Glomerular visceral epithelial cell (primary cell): Measurements from ENCODE around the gene PHACTR3.

Source experiments
- DNase-seq: peaks from one replicate; pipeline ENCODE4 v3.0.0-alpha.2; 2016; ENCODE audit errors: extremely low spot score

The PHACTR3 gene

DNA sequence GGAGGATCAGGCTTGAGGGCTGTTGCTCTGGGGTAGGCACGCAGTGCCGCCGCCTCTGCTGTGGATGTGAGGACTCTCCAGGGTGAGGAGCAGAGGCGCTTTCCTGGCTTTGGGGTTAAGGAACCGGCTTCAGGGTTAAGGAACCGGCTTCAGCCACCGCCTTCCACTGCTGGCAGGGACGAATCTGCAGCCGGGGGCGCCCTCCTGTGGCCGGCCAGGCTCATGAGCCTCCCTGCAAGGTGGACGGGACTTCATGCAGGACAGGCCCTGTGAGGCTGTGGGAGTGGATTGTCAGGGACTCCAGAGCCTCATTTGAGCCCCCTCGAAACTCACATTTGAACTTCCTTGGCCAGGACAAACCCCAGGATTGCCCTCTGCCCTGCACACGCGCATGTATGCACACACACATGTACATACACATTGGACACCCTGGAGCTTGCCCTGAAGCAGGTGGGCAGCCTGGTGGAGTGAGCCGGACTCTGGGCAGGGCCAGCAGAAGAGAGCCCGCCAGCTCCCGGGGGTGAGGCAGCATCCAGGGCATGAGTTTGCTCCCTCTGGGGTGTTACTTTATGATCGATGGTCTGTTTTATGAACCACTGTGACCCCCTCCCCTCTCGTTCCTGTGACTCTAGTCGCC is 146.9 kb downstream of the PHACTR3 start:
- DNase-seq, result peak; percentile 46

DNA sequence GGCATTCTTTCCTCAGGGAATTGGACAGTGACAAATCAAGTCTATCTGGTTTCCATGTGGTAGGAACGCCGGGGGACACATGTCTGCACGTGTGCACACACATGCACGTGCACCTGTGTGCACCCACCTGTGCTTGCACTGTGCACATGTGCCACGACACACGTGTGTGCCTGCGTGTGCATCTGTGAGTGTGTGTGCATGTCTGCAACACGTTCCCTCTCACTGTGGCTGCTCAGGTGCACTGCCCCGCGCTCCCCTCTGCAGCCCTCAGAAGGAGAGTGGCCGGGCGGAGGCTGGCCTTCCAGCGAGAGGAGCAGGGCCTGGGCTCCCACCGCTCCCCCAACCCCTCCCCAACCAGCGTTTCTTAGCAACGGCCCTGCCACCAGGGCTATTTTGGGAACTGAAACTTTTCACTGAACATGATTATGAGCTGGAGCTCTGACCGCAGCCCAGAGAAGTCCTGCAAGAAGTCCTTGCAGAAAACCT is 147.8 kb downstream of the PHACTR3 start:
- DNase-seq, result no peak

DNA sequence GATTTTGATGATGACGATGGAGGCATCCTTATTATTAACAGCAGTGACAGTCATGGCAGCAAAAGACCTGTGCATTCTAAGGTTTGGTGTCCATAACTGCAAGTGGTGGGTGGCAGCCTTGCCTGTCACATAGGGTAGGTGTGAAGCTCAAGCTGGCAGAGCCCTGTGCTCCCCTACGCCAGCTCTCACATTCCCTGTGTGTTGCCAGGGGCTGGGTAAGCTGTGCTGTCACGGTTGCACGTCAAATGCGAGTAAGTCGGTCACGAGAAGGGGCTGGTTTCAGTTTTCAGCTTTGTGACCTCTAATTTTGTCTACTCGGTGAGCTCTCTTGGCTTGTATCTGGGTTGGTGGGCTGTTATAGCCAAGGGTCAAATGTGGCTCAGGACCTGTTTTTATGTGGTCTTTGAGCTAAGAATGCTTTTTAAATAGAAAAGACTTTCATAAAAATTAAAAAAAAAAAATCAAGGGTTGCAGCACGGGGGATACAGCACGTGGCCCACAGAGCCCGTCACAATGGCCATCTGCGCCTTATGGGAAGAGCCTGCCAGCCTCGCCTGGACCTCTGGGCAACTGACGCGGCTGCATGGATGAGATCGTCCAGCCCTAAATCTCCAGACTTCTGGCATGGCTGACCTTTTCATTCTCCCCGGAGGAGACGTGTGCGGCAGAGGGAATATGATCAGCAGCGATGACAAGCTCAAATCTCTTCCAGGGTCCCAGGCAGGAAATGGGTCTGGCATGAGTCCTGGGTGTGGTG is 148.5 kb downstream of the PHACTR3 start:
- DNase-seq, result no peak

DNA sequence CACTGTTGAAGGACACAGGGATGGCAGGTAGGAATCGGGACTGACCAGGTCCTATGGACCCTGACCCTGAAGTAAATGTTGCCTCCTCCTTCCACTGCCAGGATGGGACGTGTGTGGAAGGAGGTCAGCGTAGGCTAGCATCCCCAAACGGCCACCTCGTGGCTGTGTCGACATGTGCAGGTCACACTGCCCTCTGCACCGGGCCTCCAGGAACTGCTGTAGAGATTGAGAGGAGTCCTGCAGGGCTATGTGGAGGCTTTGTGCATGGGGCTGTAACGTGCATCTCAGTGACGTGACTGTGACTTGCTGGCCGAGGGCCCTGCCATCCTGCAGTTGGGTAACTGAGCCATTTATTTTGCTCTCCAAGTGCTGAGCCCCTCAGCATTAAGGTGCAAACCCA is 149.5 kb downstream of the PHACTR3 start:
- no peak for DNase-seq

DNA sequence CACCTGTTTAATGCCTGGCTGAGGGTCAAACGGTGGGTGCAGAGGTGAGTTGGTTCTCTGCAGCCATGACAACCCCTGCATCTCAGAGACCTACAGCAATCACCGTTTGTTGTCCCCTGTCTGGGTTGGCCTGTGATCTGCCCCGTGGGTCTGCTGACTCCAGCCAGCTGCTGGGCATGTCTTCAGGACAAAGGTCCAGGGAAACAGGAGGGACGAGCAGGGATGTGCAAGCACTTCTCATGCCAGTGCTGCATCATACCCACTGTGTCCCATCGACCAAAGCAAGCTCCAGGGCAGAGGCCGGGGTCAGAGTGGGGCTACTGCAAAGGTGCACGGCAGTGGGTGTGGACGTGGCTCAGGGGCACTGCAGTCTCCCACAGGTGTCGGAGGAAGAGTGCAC is 150.2 kb downstream of the PHACTR3 start:
- no peak for DNase-seq

DNA sequence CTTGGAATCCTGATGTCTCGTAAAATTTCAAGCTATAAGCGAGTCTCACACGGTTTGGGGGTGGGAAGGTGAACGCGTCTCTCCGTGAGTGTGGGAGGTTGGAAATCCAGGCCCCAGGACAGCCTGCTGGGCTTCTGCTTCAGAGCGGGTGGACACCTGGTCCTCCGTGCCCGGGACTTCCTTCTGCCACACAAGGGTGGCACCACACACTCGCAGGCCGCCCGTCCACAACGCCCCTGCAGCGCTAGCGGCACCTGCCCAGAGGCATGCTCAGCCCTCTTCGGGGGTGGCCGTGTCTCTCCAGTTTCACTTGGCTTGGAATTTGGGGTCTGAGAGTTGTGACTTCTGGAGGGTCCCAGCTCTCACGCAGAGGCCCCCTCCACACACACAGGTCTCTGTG is 151.9 kb downstream of the PHACTR3 start:
- DNase-seq, result no peak

DNA sequence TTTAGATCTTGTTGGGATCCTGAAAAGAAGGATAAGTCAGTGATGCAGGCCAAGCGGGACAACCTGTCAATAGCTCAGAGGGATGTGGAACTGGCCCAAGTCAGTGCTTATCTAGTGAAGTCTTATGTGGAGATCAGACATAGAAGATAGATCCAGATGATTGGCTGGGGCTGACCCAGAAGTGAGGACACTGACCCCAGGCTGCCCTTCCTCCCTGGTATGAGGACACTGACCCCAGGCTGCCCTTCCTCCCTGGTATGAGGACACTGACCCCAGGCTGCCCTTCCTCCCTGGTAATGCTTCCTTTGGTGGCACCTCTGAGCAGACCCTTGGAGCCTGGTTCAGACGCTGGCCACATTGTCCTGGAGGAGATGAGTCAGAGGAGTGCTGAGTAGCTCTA is 159.7 kb downstream of the PHACTR3 start:
- DNase-seq, result no peak

DNA sequence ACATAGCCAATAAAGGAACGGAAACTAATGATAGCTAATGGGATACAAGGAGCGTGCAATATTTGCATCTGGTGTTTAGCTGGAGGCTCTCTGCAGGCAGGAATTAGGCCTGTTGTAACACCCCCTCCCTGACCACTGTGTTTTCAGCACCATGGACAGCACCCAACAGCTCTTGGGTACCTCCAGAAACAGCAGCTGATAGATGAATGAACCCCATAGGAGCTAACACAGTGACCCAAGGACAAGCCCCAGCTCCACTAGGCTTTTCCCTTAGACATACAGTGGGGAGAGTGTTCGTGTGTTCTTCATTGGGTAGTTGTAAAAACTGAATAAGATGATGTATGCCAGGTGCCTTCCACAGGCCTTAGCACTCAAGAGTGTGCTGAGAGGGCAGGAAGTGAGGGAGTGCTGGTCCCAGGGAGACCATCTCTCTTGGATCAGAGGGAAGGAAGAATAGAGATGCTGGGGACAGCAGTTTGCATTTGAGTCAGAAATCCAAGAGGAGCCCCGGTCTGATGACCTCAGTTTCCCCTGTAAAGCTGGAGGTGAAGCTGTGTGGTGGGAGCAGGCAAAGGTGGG is 161.3 kb downstream of the PHACTR3 start:
- DNase-seq, result no peak

DNA sequence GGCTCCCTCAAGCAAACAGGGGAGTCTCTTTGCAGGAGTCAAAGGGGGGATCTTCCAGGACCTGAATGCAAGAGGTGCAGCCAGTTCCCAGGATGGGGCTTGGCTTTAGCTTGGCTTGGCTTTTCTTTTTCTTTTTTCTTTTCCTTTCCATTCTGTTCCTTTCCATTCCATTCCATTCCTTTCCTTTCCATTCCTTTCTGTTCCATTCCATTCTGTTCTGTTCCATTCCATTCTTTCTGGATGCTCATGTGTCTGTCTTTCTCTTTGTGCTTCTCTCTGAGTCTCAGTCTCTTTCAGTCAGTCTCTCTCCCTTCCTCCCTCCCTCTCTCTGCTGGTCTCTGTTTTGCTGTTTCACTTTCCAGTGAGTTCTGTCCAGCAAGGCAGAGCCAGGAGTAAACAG is 163.3 kb downstream of the PHACTR3 start:
- no peak for DNase-seq

DNA sequence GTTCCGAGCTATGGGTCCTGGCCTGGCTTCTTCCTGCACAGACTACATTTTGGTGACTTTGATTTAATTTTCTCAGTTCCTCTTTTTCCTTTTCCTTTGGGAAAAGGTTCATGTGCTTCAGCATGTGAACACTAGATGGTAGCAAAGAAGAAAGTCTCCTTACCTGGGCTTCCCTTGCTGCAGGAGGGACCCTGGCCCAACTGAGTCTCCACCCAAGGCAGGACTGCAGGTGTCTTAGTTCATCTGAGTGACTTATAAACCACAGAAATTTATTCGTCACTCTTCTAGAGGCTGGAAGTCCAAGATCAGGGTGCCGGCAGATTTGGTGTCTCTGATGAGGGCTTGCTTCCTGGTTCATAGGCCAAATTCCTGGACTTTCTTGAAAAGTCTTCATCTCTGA is 165.9 kb downstream of the PHACTR3 start:
- DNase-seq, result no peak

DNA sequence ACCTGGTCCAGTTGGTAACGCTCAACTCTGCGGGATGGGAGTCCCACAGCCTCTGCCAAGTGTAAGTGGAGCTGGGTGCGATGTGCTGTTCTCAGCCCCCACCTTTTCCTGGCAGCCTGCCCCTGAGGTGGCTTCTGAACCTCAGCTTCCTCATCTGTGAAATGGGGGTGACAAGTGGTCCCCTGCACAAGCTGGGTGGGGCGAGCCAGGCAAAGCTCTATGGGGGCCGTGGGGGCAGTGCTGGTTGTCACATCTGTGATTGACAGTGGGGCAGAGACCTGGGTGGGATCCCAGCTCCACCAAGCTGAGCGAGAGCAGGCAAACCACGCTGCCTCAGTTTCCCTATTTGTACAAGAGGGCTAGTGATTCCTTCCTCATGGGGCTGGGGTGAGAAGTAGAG is 166.5 kb downstream of the PHACTR3 start:
- DNase-seq, result no peak

DNA sequence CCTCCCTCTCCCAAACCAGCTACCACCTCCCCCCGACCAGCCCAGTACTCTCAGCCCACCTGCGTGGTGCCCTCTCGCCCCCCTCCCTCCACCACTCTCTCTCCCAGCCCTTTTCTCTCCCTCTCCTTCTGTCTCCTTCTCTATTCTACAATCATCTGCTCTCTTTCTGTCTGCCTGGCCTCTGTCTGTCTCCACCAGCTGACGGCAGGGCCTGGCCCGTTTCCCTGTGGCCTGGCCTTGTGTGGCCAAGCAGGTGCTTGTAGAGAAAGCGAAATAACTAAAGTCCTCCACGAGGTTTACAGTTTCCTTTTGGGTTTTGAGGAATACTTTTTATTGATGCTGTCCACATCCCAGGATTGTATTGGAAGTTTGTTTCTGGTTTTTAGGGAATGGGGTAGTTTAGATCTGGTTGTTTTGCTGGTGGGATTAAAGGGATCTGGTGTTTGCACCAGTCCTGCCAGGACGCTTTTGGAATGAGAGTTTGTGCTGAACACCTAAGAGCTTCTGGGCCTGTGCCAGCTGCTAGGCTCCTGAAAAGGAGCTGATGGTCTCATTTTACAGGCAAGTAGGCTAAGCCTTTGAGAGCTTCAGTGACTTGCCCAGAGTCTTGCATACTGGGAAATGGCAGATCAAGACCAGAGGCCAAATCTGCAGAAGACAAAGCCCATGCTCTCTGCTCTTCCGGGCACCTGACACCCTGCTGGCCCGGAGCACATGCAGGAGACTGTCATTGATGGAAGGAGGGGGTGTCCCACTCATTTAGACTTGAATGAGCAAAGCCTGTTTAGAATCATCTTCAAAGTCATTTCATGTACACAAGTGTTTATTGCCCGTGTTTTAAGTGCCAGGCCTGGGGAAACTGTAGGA is 167.4 kb downstream of the PHACTR3 start:
- DNase-seq, result no peak

DNA sequence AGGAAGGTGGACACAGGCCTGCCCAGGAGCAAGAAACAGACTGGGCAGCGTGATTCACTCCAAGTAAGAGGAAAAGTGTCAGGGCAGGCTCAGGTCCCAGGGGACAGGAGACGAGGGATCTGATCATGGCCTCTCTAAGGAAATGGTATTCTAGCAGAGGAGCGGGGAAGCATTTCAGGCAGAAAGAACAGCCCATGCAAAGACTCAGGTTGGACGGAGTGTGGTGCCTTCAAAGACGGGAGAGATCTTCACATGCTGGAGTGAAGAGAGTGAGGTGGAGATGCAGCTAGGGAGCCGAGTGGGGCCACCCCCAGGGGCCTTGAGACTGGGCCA is 168.0 kb downstream of the PHACTR3 start:
- DNase-seq, result no peak

DNA sequence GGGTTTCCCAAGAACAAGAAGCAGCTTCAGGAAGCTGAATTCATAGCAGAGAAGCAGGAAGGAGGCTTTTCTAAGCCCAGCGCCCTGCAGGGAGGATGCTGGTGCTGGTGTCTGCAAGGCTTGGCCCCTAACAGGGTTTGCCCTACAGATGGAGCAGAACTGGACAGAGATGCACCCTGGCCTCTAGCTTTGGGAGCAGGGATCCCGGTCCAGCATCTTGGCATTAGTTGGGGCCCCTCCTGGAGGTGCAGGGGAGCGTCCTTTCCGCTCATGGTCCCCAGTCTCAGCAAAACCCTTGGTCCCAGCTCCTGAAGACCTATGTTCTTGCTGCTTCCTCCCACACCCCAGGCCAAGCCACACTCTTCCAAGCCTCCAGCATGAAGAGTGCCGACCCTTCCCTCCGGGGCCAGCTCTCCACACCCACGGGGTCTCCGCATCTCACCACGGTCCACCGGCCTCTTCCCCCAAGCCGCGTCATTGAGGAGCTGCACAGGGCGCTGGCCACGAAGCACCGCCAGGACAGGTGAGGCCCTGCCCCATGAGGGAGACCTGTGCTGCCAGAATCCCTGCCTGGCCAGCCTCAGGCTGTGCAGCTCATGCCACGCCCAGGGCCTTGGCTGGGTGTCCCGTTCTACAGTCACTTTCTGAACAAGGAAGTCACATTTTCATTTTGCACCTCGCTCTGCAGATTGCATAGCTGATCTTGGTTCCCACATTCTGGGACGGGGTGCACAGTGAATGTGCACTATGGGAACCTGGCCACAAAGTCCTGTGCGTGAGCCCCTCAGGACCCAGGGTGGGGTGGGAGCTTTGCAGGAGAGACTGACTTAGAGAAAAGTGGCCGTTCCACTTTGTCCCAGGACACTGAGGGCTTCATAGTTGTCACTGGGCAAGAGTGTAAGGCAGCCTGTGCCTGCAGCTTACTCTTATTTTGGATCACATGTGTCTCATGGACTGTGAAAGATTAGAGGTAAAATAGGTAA is 168.9 kb downstream of the PHACTR3 start:
- no peak for DNase-seq

DNA sequence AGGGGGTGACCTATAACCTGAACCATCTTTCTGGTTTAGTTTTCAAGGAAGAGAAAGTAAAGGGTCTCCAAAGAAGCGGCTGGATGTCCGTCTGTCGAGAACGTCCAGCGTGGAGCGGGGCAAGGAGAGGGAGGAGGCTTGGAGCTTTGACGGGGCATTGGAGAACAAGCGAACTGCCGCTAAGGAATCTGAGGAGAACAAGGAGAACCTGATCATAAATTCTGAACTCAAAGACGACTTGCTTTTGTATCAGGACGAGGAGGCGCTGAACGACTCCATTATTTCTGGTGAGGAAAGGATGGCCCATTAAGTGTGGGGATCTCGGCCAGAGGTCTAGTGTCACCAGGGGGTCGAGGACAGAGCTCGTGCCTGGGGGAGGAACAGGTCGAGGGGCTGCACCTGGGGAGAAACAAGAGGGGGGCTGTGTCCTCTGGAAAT is 169.9 kb downstream of the PHACTR3 start:
- no peak for DNase-seq

DNA sequence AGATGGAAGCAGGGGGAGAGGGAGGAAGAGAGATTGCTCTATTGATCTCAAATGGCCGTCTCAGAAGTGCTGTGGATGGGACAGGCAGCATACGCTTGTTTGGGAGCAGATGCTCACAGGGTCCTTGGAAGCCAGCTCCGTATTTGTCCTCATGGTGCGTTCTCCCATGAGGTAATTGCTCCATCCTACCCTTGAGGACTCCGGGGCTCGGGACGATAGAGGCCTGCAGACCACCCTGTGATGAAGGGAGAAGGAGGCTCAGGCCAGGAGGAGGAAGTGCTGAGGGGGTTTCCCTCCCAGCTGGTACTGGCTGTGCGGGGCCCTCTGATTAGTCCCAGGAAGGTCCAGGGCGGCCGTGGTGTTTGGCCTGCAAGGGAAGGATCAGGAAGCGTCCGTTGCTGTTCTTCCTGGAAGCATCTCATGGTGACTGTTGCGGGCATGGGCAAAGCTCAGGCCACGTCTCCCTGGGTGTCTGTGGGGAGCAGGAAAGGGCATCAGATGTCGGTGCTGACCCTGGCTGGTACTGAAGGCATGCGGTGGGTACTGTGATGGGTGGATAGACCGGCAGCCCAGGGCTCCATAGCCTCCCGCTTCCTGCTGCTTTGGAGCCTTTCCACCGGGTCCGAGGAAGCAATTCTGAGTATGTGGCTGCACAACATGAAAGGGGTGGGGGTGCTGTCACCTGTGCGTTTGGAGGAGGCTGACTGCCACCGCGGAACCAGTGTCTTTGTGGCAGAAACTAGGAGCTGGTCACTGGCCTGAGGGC is 170.8 kb downstream of the PHACTR3 start:
- no peak for DNase-seq

DNA sequence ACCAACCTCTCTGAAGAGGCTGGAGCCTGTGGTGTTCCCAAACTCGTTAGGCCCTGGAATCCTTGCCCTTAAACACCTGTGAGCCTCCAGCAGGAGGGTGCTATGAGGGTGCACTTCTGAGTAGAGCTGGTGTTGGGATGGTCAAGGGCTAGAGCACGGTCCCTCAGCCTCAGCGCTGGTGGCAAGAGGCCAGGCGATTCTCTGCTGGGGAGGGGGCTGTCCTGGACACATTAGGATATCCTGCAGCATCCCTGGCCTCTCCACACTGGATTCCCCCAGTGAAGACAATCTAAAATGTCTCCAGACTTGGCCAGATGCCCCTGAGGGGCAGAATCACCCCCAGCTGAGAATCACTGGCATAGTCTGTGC is 171.3 kb downstream of the PHACTR3 start:
- no peak for DNase-seq

DNA sequence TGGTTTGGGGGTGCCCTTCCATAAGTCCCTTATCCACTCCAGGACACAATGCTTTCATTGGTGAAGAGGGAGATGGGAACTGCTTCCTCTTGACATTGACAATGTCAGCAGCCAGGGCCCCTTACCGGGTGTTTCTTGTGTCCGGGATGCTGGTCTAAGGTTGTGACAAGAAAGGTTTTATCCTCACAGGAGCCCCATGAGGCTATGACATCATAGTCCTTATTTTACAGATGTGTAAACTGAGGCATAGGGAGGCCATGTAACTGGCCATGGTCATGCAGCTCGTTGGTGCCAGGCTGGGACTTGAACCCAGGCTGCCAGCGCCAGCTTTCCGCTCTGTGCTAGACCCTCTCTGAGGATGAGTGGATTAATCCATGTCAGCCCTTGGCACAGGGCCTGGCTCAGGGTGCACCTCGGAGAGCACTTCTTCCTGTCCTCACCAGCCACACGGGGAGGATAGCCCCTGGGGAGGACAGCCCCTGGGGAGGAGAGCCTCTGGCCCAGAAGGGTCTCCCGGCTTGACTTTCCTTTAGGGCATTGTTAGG is 171.8 kb downstream of the PHACTR3 start:
- no peak for DNase-seq

DNA sequence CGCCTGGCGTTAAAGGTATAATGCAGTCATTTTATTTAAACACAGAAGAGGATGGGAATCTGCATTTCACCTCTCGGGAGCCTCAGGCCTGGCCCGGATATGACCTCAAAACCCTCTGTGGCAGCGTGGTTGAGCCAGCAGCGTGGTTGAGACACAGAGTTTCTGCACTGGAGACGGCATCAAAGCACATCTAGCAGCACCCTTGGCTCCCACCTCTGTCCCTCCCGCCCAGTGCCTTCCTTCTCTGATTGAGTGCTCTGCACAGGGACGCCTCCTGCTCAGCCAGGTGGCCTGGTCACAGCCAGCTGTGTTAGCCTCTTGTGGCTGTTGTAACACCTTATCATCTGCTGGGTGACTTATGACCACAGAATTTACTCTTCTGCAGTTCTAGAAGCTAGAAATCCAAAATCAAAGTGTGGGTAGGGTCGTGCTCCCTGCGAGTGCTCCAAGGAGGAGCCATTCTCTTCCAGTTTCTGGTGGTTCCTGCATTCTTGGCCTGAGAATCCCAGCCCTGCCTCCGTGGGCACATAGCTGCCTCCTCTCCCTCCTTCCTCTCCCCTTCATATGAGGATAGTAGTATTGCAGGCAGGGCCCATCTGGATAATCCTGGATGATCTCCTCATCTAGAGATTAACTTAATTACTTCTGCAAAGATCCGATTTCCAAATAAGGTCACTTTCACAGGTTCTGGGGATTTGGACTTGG is 172.4 kb downstream of the PHACTR3 start:
- no peak for DNase-seq
